CD1c-positive myeloid dendritic cell (primary cell): Measurements from ENCODE around the gene MAT2B.
A peak's percentile ranks its signal among the peaks of the same experiment; 100 is the strongest.
"Not testable (repeated sequence)": the region's sequence is repeated elsewhere in the genome, so short reads cannot be mapped to it uniquely, and the experiment has no call there.

Experiments used
- DNase-seq: peaks from one replicate; pipeline ENCODE4 v3.0.0-alpha.2; 2016; ENCODE audit errors: extremely low spot score

MAT2B gene

DNA sequence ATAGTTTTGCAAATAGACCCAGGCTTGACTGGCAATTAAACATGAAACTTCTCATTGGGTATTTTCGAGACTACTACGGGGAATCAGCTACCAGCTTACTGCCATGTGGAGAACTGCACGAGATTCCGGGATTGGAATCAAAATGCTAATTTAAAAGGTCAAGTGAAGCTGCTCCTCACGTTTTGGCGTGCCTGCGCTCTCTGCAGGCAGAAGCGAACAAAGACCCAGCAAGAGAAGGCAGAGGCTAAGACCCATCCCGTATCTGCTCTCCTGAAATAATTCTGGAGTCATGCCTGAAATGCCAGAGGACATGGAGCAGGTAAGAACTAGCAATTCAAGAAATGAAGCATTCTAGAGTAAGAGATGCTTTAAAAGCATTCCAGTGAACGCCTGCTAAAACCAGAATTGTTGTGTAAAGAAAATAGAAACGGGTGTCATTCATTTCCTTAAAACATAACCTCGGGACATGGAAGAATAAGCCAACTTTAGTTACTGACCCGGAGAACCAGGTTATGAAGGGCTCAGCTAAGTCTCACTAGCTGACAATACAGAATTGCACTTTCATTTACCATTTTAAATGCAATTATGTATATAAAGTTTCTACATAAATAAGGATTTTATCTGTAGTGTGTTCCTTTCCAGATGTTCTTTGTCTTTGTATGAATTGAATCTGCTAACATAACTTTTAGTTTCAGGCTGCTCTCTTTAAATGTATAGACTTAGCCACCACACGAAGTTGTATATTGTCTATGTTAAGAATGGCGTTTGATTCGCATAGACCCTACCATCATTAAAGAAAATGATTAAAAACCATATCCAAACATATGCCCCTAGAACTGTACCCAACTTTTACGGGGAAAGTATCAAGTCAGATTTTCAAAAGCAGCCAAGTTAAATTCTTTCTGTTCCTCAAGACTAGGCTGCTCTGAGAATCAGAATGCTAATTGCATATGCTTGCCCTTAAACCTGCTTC, 2.0 kb upstream of the MAT2B start:
- peak; percentile 72 for DNase-seq

DNA sequence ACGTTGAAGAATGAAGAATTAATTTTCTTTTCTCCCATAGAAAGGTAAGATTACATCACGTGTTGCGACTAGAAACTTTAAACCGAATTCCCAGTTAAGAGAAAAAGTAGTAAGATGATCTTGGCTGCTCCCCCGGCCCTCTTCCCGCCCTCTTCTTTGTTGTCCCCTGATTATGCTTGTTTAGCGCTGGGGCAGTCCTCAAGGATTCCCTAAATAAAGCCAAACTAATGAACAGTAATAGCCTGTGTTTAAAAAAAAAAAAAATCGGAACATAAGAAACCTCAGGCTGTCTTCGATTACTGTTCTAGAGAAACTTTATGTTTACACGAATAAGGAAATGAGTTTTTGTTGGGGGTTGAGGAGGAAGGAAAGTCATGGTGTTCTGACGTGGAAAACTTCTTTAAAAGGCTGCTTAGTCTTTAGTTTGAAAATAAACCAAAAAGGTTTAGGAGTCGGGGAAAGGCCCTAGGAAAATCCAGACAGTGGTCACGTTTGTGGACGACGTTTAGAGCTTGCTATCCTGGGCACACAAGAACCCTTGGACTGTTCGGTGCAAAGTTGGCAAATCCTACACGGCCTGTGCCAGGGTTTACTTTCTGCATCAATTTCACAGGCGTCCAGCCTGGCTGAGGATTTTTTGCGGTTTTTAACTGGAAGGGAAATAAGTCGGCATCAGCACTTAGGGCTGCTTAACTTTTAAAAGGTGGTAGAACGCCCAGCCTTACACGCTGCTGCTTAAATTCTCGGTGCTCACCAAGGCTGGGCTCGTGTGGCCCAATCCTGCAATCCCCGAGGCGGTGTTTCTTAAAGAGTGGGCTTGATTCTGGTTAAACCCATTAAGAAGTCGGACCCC, 1.1 kb upstream of the MAT2B start:
- DNase-seq, result peak; percentile 83

DNA sequence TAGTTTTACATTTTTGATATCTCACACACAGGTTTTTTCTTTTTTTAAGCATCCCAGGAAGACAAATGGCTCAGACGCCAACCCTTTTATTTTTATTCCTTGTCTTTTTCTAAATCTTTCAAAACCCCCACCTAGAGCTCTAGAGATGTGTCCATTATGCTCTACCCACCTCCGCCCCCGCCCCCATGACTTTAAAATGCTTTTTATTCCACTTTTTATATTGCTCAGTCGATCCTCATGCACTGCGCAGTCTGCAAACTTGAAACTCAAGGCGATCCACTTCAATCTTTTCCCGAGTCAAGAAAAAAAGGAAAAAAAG, 411 bp upstream of the MAT2B start:
- no peak for DNase-seq

DNA sequence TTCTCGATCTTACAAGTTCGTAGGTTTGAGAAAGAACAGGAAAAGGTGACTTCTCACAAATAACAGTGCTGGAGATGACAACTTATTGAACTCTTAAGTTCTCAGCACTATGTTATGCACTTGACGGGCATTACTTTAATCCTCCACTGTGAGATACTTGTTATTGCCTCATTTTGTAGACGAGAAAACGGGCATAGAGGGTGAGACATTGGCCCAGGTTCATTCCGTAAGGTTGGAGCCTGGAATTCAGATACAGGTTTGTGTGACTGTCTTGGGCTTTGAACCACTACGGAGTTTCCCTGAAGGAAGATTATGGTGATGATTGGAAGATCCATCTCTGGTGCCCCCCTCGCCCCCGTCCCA, 657 bp downstream of the MAT2B start:
- DNase-seq, result no peak

- peak; percentile 11 for DNase-seq
These were observed 1.3 kb downstream of the MAT2B start for GRCh38 chr5:163506726-163507125.

GRCh38 chr5:163508753-163509152, 3.3 kb downstream of the MAT2B start:
- DNase-seq, result peak; percentile 11

GRCh38 chr5:163509291-163509951, 4.0 kb downstream of the MAT2B start:
- no peak for DNase-seq

GRCh38 chr5:163512526-163512925, 7.1 kb downstream of the MAT2B start:
- DNase-seq, result no peak

DNA sequence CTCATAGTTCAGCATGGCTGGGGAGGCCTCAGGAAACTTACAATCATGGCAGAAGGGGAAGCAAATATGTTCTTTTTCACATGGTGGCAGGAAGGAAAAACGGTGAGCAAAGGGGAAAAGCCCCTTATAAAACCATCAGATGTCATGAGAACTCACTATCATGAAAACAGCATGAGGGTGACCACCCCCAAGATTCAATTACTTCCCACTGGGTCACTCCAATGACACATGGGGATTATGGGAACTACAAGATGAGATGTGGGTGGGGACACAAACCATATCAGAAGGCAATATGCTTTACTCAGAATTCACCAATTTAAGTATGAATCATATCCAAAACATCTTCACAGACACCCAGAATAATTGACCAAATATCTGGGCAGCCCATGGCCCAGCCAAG, 19.7 kb downstream of the MAT2B start:
- DNase-seq, result no peak

GRCh38 chr5:163529698-163530097, 24.3 kb downstream of the MAT2B start:
- DNase-seq, result no peak

DNA sequence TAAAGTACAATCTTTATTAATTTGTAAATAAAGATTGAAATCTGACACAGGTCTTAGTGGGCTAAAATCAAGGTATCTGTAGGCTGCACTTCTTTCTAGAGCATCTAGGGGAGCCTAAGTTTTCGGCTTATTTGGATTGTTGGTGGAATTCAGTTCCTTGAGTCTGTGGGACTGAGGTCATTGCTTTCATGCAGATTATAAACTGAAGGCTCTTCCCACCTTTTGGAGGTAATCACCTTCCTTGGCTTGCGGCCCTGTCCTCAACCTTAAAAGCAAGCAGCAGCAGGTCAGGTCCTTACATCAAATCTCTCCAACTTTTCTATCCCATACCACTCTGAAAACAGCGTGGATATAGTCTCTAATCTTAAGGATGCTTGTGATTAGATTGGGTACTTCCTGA, 25.9 kb downstream of the MAT2B start:
- no peak for DNase-seq

- DNase-seq, result no peak
These were observed 27.0 kb downstream of the MAT2B start for GRCh38 chr5:163532171-163533084.

GRCh38 chr5:163533223-163533622, 27.8 kb downstream of the MAT2B start:
- no peak for DNase-seq

GRCh38 chr5:163534492-163535094, 29.2 kb downstream of the MAT2B start:
- DNase-seq, result no peak

GRCh38 chr5:163535290-163535689, 29.9 kb downstream of the MAT2B start:
- no peak for DNase-seq

GRCh38 chr5:163536442-163536841, 31.0 kb downstream of the MAT2B start:
- not testable (repeated sequence) for DNase-seq

DNA sequence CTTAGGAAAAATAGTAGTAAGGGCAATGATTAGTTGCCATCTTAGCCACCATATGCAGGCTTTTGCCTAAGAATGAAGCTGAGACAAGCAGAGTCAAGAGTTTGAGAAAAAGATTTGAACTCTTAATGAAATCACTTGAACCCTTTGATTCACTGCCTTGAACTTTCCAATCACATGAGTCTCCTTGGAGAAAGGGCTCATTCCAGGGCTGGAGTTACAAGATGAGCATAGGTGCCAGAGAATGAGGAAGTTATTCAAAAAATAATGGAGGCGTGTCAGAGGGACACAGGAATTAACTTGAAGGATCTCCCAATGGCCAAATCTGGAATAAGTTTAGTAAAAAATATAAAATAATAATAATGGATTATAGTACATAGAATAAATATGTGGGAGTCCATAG, 35.3 kb downstream of the MAT2B start:
- no peak for DNase-seq

DNA sequence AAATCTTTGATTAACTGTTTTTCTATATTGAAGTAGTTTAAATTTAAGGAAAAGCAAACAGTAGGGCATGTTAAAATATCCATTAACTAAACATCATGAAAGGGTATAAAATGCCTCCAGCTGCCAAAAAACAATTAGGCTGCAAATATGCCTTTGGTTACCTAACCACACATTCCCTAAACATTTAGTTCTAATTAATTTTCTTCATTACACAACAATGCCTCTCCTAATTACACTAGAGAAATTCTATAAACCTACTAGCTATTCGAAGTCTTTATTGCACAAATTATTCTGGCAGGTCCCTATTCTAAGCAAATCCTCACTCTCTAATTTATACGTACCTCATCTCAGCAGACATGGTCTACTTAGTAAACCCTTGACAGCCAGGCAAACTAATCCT, 37.4 kb downstream of the MAT2B start:
- no peak for DNase-seq

DNA sequence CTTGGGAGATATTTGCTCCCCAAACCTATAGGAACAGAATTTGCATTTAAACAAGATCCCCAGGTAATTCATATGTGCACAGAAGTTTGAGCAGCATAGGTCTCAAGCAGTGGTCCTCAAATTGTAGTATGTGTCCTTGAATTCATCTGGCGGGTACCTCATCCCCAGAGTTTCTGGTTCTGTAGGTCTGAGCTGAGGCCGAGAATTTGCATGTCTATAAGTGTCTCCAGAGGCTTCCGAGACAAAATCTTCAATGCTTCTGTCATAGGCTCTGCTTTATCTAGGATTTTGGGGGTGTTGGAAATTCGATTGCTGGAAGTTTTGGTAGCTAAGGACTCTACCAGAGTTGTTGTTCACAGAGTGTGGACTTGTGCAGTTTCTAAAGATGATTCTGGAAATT, 38.6 kb downstream of the MAT2B start:
- DNase-seq, result no peak

DNA sequence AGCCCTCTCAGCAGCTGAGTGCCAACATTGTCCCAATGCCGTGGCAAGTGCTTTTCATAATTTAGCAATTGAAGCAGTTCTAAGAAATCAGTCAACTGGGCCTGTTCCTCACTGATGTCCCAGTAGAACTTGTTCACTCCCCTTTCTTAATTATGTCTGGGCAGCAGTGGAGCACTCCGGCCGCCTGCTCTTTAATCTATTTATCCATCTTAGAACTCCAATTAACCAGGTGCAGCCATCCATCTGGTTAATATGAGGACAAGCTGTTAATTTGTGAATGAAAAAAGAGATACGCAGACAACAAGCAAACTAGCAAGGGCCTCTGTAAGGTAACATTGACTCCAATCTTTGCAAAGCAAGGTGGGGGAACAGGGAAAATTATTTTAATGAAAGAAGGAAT, 39.4 kb downstream of the MAT2B start:
- no peak for DNase-seq

DNA sequence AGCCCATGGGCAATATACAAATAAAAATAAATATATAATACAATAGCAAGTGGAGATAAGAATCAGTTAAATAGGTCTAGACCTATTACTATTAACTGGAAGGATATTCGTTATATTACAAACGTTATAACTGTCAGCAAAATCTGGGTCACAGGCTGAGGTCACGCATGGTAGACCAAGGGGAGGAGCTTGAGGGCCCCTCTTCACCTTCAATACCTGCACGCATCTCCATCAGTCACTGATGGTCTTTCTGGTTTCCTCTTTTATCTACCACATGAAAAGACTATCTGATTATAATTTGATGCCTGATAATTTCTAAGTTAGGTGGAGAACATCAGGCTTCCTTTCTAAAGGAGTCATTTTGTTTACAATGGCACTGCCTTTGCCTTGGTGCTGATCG, 43.2 kb downstream of the MAT2B start:
- no peak for DNase-seq
